HEK293 (cell line): ENCODE measurements around the gene SYNPO.

Source experiments
- CTCF ChIA-PET: fragments of 350-600 bp; formaldehyde crosslinking; extraction: SDS; loops from one replicate; lab custom pipeline; 2021; ENCODE audit warnings: antibody characterized with exemption; lab: Yijun Ruan, JAX
- POLR2A ChIA-PET: fragments of 300-600 bp; formaldehyde crosslinking; extraction: SDS; loops from one replicate; lab custom pipeline; 2020; ENCODE audit warnings: antibody characterized with exemption, inconsistent platforms; lab: Yijun Ruan, JAX
- H3K27ac ChIP-seq: fragments of 200-500 bp; sonication (Bioruptor generic); 2 replicates; pipeline ENCODE4 v1.5.1; 2014; ENCODE audit warnings: low read depth, low read length, control low read depth, inconsistent platforms; ENCODE audit errors: extremely low read depth
- H3K36me3 ChIP-seq, 2 experiments: fragments of 200-500 bp in 1 of 2; sonication (Bioruptor generic) in 1 of 2; 1 replicate in 1 of 2; 2 replicates in 1 of 2; pipeline ENCODE4 v1.5.1; 2014 to 2017; ENCODE audit warnings: inconsistent platforms in 2 of 2, low read length in 2 of 2; ENCODE audit not compliant: control insufficient read depth in 2 of 2, insufficient read depth in 1 of 2
- H3K4me1 ChIP-seq: fragments of 200-500 bp; sonication (Bioruptor generic); 2 replicates; pipeline ENCODE4 v1.5.1; 2014; ENCODE audit warnings: mild to moderate bottlenecking, low read length, inconsistent platforms; ENCODE audit not compliant: control insufficient read depth, insufficient read depth
- H3K4me3 ChIP-seq: 2 replicates; pipeline ENCODE4 v1.5.1; 2011; ENCODE audit warnings: low read depth, mild to moderate bottlenecking, control low read depth, low read length, moderate library complexity
- H3K9me3 ChIP-seq: fragments of 200-500 bp; sonication (Bioruptor generic); 2 replicates; pipeline ENCODE4 v1.5.1; 2014; ENCODE audit warnings: low read depth, low read length, inconsistent platforms; ENCODE audit not compliant: control insufficient read depth, insufficient read depth
- AEBP2 ChIP-seq: fragments of 450-650 bp; formaldehyde crosslinking; IDR thresholded peaks from 2 replicates; pipeline ENCODE4 v1.5.1; 2016; ENCODE audit warnings: missing biosample characterization, missing genetic modification characterization, borderline replicate concordance
- GLIS2 ChIP-seq: fragments of 450-650 bp; formaldehyde crosslinking; IDR thresholded peaks from 2 replicates; pipeline ENCODE4 v1.5.1; 2016; ENCODE audit warnings: missing biosample characterization, missing genetic modification characterization
- MEIS1 ChIP-seq: sonication (generic); formaldehyde crosslinking; IDR thresholded peaks from 2 replicates; pipeline ENCODE4 v1.8.1; 2022; ENCODE audit warnings: missing genetic modification reagents, mild to moderate bottlenecking, borderline replicate concordance
- PRDM1 ChIP-seq: fragments of 450-650 bp; formaldehyde crosslinking; IDR thresholded peaks from 2 replicates; pipeline ENCODE4; 2016; ENCODE audit warnings: missing biosample characterization, missing genetic modification characterization
- SCRT1 ChIP-seq: fragments of 450-650 bp; formaldehyde crosslinking; IDR thresholded peaks from 2 replicates; pipeline ENCODE4 v1.5.1; 2016; ENCODE audit warnings: missing biosample characterization, missing genetic modification characterization, borderline replicate concordance
- SP7 ChIP-seq: fragments of 450-650 bp; formaldehyde crosslinking; IDR thresholded peaks from 2 replicates; pipeline ENCODE4 v1.5.1; 2016; ENCODE audit warnings: missing biosample characterization, missing genetic modification characterization
- ZBTB11 ChIP-seq: fragments of 450-650 bp; formaldehyde crosslinking; conservative IDR thresholded peaks from 2 replicates; pipeline ENCODE4 v1.5.1; 2016; ENCODE audit warnings: low read depth, missing biosample characterization, missing genetic modification characterization
- ZBTB17 ChIP-seq: fragments of 450-650 bp; formaldehyde crosslinking; IDR thresholded peaks from 2 replicates; pipeline ENCODE4 v1.5.1; 2016; ENCODE audit warnings: missing biosample characterization, missing genetic modification characterization
- ZBTB8A ChIP-seq: fragments of 450-650 bp; formaldehyde crosslinking; IDR thresholded peaks from 2 replicates; pipeline ENCODE4 v1.5.1; 2016; ENCODE audit warnings: missing biosample characterization, missing genetic modification characterization
- ZIC2 ChIP-seq: fragments of 450-650 bp; formaldehyde crosslinking; IDR thresholded peaks from 2 replicates; pipeline ENCODE4 v1.5.1; 2016; ENCODE audit warnings: missing biosample characterization, missing genetic modification characterization
- ZNF114 ChIP-seq: fragments of 450-650 bp; formaldehyde crosslinking; IDR thresholded peaks from 2 replicates; pipeline ENCODE4 v1.5.0; 2017; ENCODE audit warnings: missing biosample characterization, missing genetic modification characterization
- ZNF138 ChIP-seq: fragments of 450-650 bp; formaldehyde crosslinking; IDR thresholded peaks from 2 replicates; pipeline ENCODE4 v1.5.1; 2016; ENCODE audit warnings: missing biosample characterization, missing genetic modification characterization, borderline replicate concordance
- ZNF184 ChIP-seq: fragments of 450-650 bp; IDR thresholded peaks from 2 replicates; pipeline ENCODE4 v1.5.1; 2018; ENCODE audit warnings: missing biosample characterization, mild to moderate bottlenecking, missing genetic modification characterization
- ZNF416 ChIP-seq: fragments of 450-650 bp; formaldehyde crosslinking; IDR thresholded peaks from 2 replicates; pipeline ENCODE4 v1.5.1; 2016; ENCODE audit warnings: missing biosample characterization, missing genetic modification characterization
- ZNF488 ChIP-seq: fragments of 450-650 bp; formaldehyde crosslinking; IDR thresholded peaks from 2 replicates; pipeline ENCODE4 v1.5.1; 2016; ENCODE audit warnings: missing biosample characterization, missing genetic modification characterization
- ZNF580 ChIP-seq: fragments of 450-650 bp; formaldehyde crosslinking; IDR thresholded peaks from 2 replicates; pipeline ENCODE4 v1.5.1; 2016; ENCODE audit warnings: missing biosample characterization, missing genetic modification characterization
- ZNF624 ChIP-seq: fragments of 450-650 bp; formaldehyde crosslinking; IDR thresholded peaks from 2 replicates; pipeline ENCODE4 v1.5.1; 2017; ENCODE audit warnings: missing biosample characterization, missing genetic modification characterization
- ZNF639 ChIP-seq: fragments of 450-650 bp; formaldehyde crosslinking; IDR thresholded peaks from 2 replicates; pipeline ENCODE4 v1.5.1; 2016; ENCODE audit warnings: missing biosample characterization, missing genetic modification characterization
- ZNF664 ChIP-seq: fragments of 450-650 bp; formaldehyde crosslinking; IDR thresholded peaks from 2 replicates; pipeline ENCODE4 v1.5.1; 2016; ENCODE audit warnings: missing biosample characterization, missing genetic modification characterization
- ZNF830 ChIP-seq: fragments of 450-650 bp; IDR thresholded peaks from 2 replicates; pipeline ENCODE4 v1.5.0; 2018; ENCODE audit warnings: missing biosample characterization, missing genetic modification characterization, low read depth, mild to moderate bottlenecking, moderate library complexity
- ZXDB ChIP-seq: fragments of 450-650 bp; formaldehyde crosslinking; IDR thresholded peaks from 2 replicates; pipeline ENCODE4 v1.5.1; 2016; ENCODE audit warnings: missing biosample characterization, missing genetic modification characterization
- TF ChIP-seq, protein P1 (sequence below): fragments of 450-650 bp; formaldehyde crosslinking; IDR thresholded peaks from 2 replicates; pipeline ENCODE4 v1.5.1; 2016; ENCODE audit warnings: missing biosample characterization, missing genetic modification characterization, low read depth
- TF ChIP-seq, protein P2 (sequence below): IDR thresholded peaks from 2 replicates; pipeline ENCODE4 v1.6.1; 2011; ENCODE audit warnings: mild to moderate bottlenecking, low read depth, low read length, borderline replicate concordance

Gene SYNPO

GRCh38 chr5:150690760-150691159, 50.3 kb downstream of the SYNPO start:
- peaks cover 49 to 67% of the 10 kb centered on the region in 2 experiments for H3K36me3 ChIP-seq
- no peak overlapping the region for H3K27ac ChIP-seq
- peaks cover 10% of the 10 kb centered on the region for H3K4me1 ChIP-seq
- H3K4me3 ChIP-seq = no peak overlapping the region
- no peaks in the 10 kb centered on the region for H3K9me3 ChIP-seq
- ChIA-PET POLR2A (no interaction called here), CTCF (interaction anchor here (0.6 to 1.5 kb wide), 4 partner anchors 8 to 423 kb away, joined by 3 to 7 read pairs (median 4); partner anchors contain the start of gene RBM22)
- TF ChIP-seq ZNF639 (no peak), ZXDB (tag by site-specific recombination) (no peak), ZNF830 (tag by site-specific recombination) (no peak)
- TF ChIP-seq, protein P1, sequence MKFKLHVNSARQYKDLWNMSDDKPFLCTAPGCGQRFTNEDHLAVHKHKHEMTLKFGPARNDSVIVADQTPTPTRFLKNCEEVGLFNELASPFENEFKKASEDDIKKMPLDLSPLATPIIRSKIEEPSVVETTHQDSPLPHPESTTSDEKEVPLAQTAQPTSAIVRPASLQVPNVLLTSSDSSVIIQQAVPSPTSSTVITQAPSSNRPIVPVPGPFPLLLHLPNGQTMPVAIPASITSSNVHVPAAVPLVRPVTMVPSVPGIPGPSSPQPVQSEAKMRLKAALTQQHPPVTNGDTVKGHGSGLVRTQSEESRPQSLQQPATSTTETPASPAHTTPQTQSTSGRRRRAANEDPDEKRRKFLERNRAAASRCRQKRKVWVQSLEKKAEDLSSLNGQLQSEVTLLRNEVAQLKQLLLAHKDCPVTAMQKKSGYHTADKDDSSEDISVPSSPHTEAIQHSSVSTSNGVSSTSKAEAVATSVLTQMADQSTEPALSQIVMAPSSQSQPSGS = no peak

- H3K36me3 ChIP-seq = peaks cover 61 to 78% of the 10 kb centered on the region in 2 experiments
- no peak overlapping the region for H3K4me3 ChIP-seq
- H3K4me1 ChIP-seq = peaks cover 10% of the 10 kb centered on the region
- ChIA-PET CTCF (no interaction called here), POLR2A (interaction anchor here (0.6 to 1.0 kb wide), 2 partner anchors 8 to 50 kb away, joined by 3 read pairs; partner anchors contain the start of gene RBM22)
- TF ChIP-seq, protein P2, sequence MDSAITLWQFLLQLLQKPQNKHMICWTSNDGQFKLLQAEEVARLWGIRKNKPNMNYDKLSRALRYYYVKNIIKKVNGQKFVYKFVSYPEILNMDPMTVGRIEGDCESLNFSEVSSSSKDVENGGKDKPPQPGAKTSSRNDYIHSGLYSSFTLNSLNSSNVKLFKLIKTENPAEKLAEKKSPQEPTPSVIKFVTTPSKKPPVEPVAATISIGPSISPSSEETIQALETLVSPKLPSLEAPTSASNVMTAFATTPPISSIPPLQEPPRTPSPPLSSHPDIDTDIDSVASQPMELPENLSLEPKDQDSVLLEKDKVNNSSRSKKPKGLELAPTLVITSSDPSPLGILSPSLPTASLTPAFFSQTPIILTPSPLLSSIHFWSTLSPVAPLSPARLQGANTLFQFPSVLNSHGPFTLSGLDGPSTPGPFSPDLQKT = no peak
- TF ChIP-seq AEBP2 (tag by site-specific recombination) = no peak
- no peak for TF ChIP-seq ZBTB11 (tag by site-specific recombination)
- TF ChIP-seq ZNF416 (tag by site-specific recombination) = no peak
- TF ChIP-seq ZNF138 (tag by site-specific recombination) = no peak
- TF ChIP-seq SCRT1 (tag by site-specific recombination) = no peak
- no peak for TF ChIP-seq ZNF624 (tag by site-specific recombination)
- TF ChIP-seq ZNF184 (tag by site-specific recombination) = no peak
- TF ChIP-seq ZNF114 (tag by site-specific recombination) = no peak
- TF ChIP-seq ZNF488 (tag by site-specific recombination) = no peak
- TF ChIP-seq ZIC2 (tag by site-specific recombination) = no peak
- no peak for TF ChIP-seq ZBTB17 (tag by site-specific recombination)
- no peak for TF ChIP-seq ZBTB8A (tag by site-specific recombination)
- TF ChIP-seq MEIS1 = no peak
- no peak for TF ChIP-seq GLIS2 (tag by site-specific recombination)
- TF ChIP-seq ZNF580 (tag by site-specific recombination) = no peak
- TF ChIP-seq SP7 (tag by site-specific recombination) = no peak
- TF ChIP-seq PRDM1 (tag by site-specific recombination) = no peak
- no peak for TF ChIP-seq ZNF664 (tag by site-specific recombination)
- no peak overlapping the region for H3K27ac ChIP-seq
- no peaks in the 10 kb centered on the region for H3K9me3 ChIP-seq
Measured at GRCh38 chr5:150692276-150692675, 51.8 kb downstream of the SYNPO start.
